RWPE2 (cell line): Measurements from ENCODE around the gene MINAR1.
A peak's percentile ranks its signal among the peaks of the same experiment; 100 is the strongest.

Experiments used
- ATAC-seq: fragments of 200-7000 bp; cut with Tn5 transposase; 3 replicates; pipeline ENCODE4 v1.9.1; 2021; ENCODE audit warnings: low read depth
- DNase-seq: peaks from one replicate; pipeline ENCODE4 v3.0.0-alpha.2; 2020; ENCODE audit warnings: low spot score
- H3K27ac ChIP-seq: fragments of 450-650 bp; 2 replicates; pipeline ENCODE4 v1.5.1; 2017; ENCODE audit warnings: mild to moderate bottlenecking; ENCODE audit not compliant: poor library complexity, severe bottlenecking
- H3K27me3 ChIP-seq: fragments of 250-450 bp; sonication (Bioruptor Pico); 2 replicates; pipeline ENCODE4 v1.5.1; 2021; ENCODE audit warnings: mild to moderate bottlenecking, moderate library complexity; ENCODE audit not compliant: insufficient read depth, poor library complexity, severe bottlenecking
- H3K36me3 ChIP-seq: fragments of 250-450 bp; sonication (Bioruptor Pico); 2 replicates; pipeline ENCODE4 v1.5.1; 2020; ENCODE audit warnings: low read depth, mild to moderate bottlenecking, moderate library complexity
- H3K4me1 ChIP-seq: fragments of 250-450 bp; sonication (Bioruptor Pico); 2 replicates; pipeline ENCODE4 v1.5.1; 2021; ENCODE audit warnings: mild to moderate bottlenecking, moderate library complexity; ENCODE audit not compliant: insufficient read depth, poor library complexity, severe bottlenecking
- H3K4me3 ChIP-seq: fragments of 250-450 bp; sonication (Bioruptor Pico); 2 replicates; pipeline ENCODE4 v1.5.1; 2021; ENCODE audit warnings: mild to moderate bottlenecking, moderate library complexity; ENCODE audit not compliant: severe bottlenecking
- H3K9me3 ChIP-seq: fragments of 250-450 bp; sonication (Bioruptor Pico); 2 replicates; pipeline ENCODE4 v1.5.1; 2021; ENCODE audit warnings: mild to moderate bottlenecking, moderate library complexity; ENCODE audit not compliant: severe bottlenecking
- TF ChIP-seq, protein P1 (sequence below): fragments of 450-650 bp; IDR thresholded peaks from one replicate; pipeline ENCODE4 v1.5.1; 2017; ENCODE audit warnings: mild to moderate bottlenecking, moderate library complexity; ENCODE audit not compliant: poor library complexity, severe bottlenecking

Gene MINAR1

DNA sequence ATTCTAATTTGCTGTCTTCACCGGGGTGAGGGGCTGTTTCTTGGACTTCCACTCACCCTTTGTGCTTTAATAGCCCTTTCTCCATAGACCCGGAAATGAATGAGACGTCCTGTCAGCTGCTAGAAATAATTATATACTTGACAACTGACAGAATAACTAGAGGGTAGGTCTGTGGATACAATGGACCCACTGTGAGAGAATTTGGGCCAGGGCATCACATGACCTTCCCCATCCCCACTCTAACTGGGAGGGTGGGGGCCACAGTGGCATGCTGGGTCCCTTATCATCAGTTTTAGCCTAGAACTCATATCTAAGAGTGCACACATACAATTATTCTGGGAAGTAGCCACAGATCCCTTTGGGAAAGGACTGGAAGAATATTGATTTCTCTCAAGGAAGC, 25.9 kb upstream of the MINAR1 start:
- no peak for DNase-seq
- no peaks in the 10 kb centered on the region for H3K9me3 ChIP-seq
- no peak overlapping the region for H3K27ac ChIP-seq
- H3K4me3 ChIP-seq = no peak overlapping the region
- no peaks in the 10 kb centered on the region for H3K4me1 ChIP-seq
- no peak for ATAC-seq
- no peaks in the 10 kb centered on the region for H3K27me3 ChIP-seq
- TF ChIP-seq, protein P1, sequence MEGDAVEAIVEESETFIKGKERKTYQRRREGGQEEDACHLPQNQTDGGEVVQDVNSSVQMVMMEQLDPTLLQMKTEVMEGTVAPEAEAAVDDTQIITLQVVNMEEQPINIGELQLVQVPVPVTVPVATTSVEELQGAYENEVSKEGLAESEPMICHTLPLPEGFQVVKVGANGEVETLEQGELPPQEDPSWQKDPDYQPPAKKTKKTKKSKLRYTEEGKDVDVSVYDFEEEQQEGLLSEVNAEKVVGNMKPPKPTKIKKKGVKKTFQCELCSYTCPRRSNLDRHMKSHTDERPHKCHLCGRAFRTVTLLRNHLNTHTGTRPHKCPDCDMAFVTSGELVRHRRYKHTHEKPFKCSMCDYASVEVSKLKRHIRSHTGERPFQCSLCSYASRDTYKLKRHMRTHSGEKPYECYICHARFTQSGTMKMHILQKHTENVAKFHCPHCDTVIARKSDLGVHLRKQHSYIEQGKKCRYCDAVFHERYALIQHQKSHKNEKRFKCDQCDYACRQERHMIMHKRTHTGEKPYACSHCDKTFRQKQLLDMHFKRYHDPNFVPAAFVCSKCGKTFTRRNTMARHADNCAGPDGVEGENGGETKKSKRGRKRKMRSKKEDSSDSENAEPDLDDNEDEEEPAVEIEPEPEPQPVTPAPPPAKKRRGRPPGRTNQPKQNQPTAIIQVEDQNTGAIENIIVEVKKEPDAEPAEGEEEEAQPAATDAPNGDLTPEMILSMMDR = no peak
- H3K36me3 ChIP-seq = no peaks in the 10 kb centered on the region

GRCh38 chr15:79408041-79408440, 24.1 kb upstream of the MINAR1 start:
- DNase-seq = no peak
- Histone ChIP-seq H3K27me3 (no peaks in the 10 kb centered on the region), H3K27ac (no peak overlapping the region), H3K4me1 (no peaks in the 10 kb centered on the region), H3K9me3 (no peaks in the 10 kb centered on the region), H3K4me3 (no peak overlapping the region), H3K36me3 (no peaks in the 10 kb centered on the region)
- TF ChIP-seq, protein P1 = no peak
- peak; percentile 47; the same call in 2 of the 3 replicates for ATAC-seq

GRCh38 chr15:79410237-79410636, 21.9 kb upstream of the MINAR1 start:
- Histone ChIP-seq H3K36me3 (no peaks in the 10 kb centered on the region), H3K27me3 (no peaks in the 10 kb centered on the region), H3K27ac (no peak overlapping the region), H3K4me1 (no peaks in the 10 kb centered on the region), H3K4me3 (no peak overlapping the region), H3K9me3 (no peaks in the 10 kb centered on the region)
- TF ChIP-seq, protein P1 = no peak
- no peak for ATAC-seq
- DNase-seq = no peak

GRCh38 chr15:79412010-79412409, 20.1 kb upstream of the MINAR1 start:
- DNase-seq (no peak), ATAC-seq (no peak)
- TF ChIP-seq, protein P1 = no peak
- H3K4me1 ChIP-seq = no peaks in the 10 kb centered on the region
- no peaks in the 10 kb centered on the region for H3K27me3 ChIP-seq
- no peak overlapping the region for H3K27ac ChIP-seq
- no peak overlapping the region for H3K4me3 ChIP-seq
- no peaks in the 10 kb centered on the region for H3K36me3 ChIP-seq
- no peaks in the 10 kb centered on the region for H3K9me3 ChIP-seq

DNA sequence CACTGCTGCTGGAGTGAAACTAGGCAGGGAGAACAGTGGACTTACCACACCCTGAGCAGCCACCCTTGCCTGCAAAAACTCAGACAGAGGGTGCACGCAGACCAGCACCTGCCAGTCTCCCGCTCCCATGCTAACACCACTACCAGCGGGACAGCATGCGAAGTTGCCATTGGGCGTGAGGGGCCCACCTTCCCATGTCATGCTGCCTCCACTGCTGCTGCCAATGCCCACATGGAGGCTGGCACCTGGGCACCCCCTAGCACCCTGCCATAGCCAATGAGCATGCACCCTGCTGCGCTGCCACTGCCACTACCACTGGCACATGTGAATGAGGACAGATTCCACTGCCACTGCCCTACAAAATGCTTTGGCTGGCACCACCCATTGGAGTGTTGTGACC, 19.7 kb upstream of the MINAR1 start:
- DNase-seq (no peak), ATAC-seq (no peak; the same call in 2 of the 3 replicates)
- H3K27me3 ChIP-seq = no peaks in the 10 kb centered on the region
- TF ChIP-seq, protein P1 = no peak
- no peak overlapping the region for H3K4me3 ChIP-seq
- no peaks in the 10 kb centered on the region for H3K9me3 ChIP-seq
- no peak overlapping the region for H3K27ac ChIP-seq
- H3K4me1 ChIP-seq = no peaks in the 10 kb centered on the region
- no peaks in the 10 kb centered on the region for H3K36me3 ChIP-seq
